GM12878 (cell line): ENCODE results near the gene KRT6B.

Experiments used
- CREB1 ChIP-seq: IDR thresholded peaks from 2 replicates; pipeline ENCODE4 v1.6.1; 2012; ENCODE audit warnings: low read depth, mild to moderate bottlenecking, inconsistent platforms
- EP300 ChIP-seq, 2 experiments: fragments of 150-350 bp in 1 of 2; IDR thresholded peaks; 2 replicates each; pipeline ENCODE4 v1.6.1; 2011 to 2012; ENCODE audit warnings: low read depth in 2 of 2, low read length in 2 of 2, borderline replicate concordance in 1 of 2, improper control_type of control experiment in 1 of 2, inconsistent platforms in 1 of 2; ENCODE audit not compliant: control insufficient read depth in 1 of 2
- EZH2 ChIP-seq: IDR thresholded peaks from 2 replicates; pipeline ENCODE4 v1.6.1; 2012; ENCODE audit warnings: low read depth, mild to moderate bottlenecking, control low read depth, inconsistent platforms, low read length, borderline replicate concordance; ENCODE audit not compliant: control insufficient read depth
- GABPA ChIP-seq: IDR thresholded peaks from 2 replicates; pipeline ENCODE4 v1.6.1; 2014; ENCODE audit warnings: antibody characterized with exemption, low read depth, mild to moderate bottlenecking, inconsistent platforms
- JUND ChIP-seq: IDR thresholded peaks from 2 replicates; pipeline ENCODE4 v1.6.1; 2012; ENCODE audit warnings: low read depth, mild to moderate bottlenecking, low read length, improper control_type of control experiment, moderate library complexity
- POLR2A ChIP-seq: IDR thresholded peaks from 2 replicates; pipeline ENCODE4 v1.6.1; 2011; ENCODE audit warnings: low read depth, mild to moderate bottlenecking, low read length
- SUZ12 ChIP-seq: fragments of 200-600 bp; sonication (generic); IDR thresholded peaks from one replicate; pipeline ENCODE4 v1.6.1; 2018; ENCODE audit warnings: antibody characterized with exemption, mild to moderate bottlenecking; ENCODE audit not compliant: unreplicated experiment
- TAF1 ChIP-seq: IDR thresholded peaks from 2 replicates; pipeline ENCODE4 v1.6.1; 2011; ENCODE audit warnings: mild to moderate bottlenecking, low read depth, low read length, borderline replicate concordance
- ZNF274 ChIP-seq: IDR thresholded peaks from one replicate; pipeline ENCODE4 v1.8.0; 2011; ENCODE audit not compliant: insufficient read length, insufficient read depth
- ZSCAN29 ChIP-seq: fragments of 450-650 bp; IDR thresholded peaks from 2 replicates; pipeline ENCODE4 v1.6.1; 2017; ENCODE audit warnings: mild to moderate bottlenecking, moderate library complexity
- TF ChIP-seq, protein P1 (sequence below), 3 experiments: IDR thresholded peaks in 2 of 3; conservative IDR thresholded peaks in 1 of 3; 2 replicates each; pipeline ENCODE4 v1.5.1; 2011; ENCODE audit warnings: low read depth in 3 of 3, low read length in 3 of 3, mild to moderate bottlenecking in 3 of 3, control low read depth in 2 of 3, moderate library complexity in 2 of 3, inconsistent platforms in 1 of 3, mixed read lengths in 1 of 3; ENCODE audit not compliant: control insufficient read depth in 2 of 3, insufficient read depth in 1 of 3; ENCODE audit errors: extremely low read depth in 1 of 3
- TF ChIP-seq, protein P2 (sequence below): fragments of 450-650 bp; IDR thresholded peaks from 2 replicates; pipeline ENCODE4 v1.6.1; 2017; ENCODE audit warnings: mild to moderate bottlenecking, low read depth, inconsistent platforms; ENCODE audit not compliant: poor library complexity, severe bottlenecking
- TF ChIP-seq, protein P3 (sequence below): IDR thresholded peaks from 2 replicates; pipeline ENCODE4 v1.6.1; 2012; ENCODE audit warnings: low read depth, low read length, improper control_type of control experiment
- TF ChIP-seq, protein P4 (sequence below): fragments of 450-650 bp; IDR thresholded peaks from 2 replicates; pipeline ENCODE4 v1.6.1; 2017; ENCODE audit warnings: mild to moderate bottlenecking

DNA sequence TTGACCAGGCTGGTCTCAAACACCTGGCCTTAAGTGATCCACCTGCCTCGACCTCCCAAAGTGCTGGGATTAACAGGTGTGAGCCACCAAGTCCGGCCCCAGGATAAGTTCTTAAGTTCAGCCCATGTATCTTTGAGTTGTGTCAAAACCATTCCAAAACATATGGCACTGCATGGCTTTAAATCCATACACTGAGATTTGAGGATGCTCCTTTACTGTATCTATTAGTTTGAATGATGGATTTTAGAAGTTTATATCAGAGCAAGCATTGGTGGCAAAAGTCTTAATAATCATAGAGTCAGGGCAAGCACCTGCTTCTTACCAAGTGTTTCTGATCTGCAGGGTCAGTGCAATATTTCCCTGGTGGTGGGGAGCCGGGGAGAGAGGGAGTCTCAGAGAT is 6.1 kb downstream of the KRT6B start:
- TF ChIP-seq EP300 (IDR thresholded peaks at IDR 0.05; ENCODE audit: borderline replicate concordance in 1 of 2, control insufficient read depth in 1 of 2, low read depth in 2 of 2, low read length in 2 of 2) (no peak), POLR2A (no peak), ZNF274 (no peak), TAF1 (no peak), JUND (no peak), SUZ12 (no peak), EZH2 (no peak), GABPA (no peak), CREB1 (no peak), ZSCAN29 (no peak)
- TF ChIP-seq, protein P1, sequence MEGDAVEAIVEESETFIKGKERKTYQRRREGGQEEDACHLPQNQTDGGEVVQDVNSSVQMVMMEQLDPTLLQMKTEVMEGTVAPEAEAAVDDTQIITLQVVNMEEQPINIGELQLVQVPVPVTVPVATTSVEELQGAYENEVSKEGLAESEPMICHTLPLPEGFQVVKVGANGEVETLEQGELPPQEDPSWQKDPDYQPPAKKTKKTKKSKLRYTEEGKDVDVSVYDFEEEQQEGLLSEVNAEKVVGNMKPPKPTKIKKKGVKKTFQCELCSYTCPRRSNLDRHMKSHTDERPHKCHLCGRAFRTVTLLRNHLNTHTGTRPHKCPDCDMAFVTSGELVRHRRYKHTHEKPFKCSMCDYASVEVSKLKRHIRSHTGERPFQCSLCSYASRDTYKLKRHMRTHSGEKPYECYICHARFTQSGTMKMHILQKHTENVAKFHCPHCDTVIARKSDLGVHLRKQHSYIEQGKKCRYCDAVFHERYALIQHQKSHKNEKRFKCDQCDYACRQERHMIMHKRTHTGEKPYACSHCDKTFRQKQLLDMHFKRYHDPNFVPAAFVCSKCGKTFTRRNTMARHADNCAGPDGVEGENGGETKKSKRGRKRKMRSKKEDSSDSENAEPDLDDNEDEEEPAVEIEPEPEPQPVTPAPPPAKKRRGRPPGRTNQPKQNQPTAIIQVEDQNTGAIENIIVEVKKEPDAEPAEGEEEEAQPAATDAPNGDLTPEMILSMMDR (IDR thresholded peaks at IDR 0.05 in 2 of 3, conservative IDR thresholded peaks at IDR 0.05 in 1 of 3; ENCODE audit: control insufficient read depth in 2 of 3, extremely low read depth in 1 of 3, insufficient read depth in 1 of 3, low read depth in 3 of 3, low read length in 3 of 3): no peak
- TF ChIP-seq, protein P2, sequence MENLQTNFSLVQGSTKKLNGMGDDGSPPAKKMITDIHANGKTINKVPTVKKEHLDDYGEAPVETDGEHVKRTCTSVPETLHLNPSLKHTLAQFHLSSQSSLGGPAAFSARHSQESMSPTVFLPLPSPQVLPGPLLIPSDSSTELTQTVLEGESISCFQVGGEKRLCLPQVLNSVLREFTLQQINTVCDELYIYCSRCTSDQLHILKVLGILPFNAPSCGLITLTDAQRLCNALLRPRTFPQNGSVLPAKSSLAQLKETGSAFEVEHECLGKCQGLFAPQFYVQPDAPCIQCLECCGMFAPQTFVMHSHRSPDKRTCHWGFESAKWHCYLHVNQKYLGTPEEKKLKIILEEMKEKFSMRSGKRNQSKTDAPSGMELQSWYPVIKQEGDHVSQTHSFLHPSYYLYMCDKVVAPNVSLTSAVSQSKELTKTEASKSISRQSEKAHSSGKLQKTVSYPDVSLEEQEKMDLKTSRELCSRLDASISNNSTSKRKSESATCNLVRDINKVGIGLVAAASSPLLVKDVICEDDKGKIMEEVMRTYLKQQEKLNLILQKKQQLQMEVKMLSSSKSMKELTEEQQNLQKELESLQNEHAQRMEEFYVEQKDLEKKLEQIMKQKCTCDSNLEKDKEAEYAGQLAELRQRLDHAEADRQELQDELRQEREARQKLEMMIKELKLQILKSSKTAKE: no peak
- TF ChIP-seq, protein P3, sequence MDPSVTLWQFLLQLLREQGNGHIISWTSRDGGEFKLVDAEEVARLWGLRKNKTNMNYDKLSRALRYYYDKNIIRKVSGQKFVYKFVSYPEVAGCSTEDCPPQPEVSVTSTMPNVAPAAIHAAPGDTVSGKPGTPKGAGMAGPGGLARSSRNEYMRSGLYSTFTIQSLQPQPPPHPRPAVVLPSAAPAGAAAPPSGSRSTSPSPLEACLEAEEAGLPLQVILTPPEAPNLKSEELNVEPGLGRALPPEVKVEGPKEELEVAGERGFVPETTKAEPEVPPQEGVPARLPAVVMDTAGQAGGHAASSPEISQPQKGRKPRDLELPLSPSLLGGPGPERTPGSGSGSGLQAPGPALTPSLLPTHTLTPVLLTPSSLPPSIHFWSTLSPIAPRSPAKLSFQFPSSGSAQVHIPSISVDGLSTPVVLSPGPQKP: no peak
- TF ChIP-seq, protein P4, sequence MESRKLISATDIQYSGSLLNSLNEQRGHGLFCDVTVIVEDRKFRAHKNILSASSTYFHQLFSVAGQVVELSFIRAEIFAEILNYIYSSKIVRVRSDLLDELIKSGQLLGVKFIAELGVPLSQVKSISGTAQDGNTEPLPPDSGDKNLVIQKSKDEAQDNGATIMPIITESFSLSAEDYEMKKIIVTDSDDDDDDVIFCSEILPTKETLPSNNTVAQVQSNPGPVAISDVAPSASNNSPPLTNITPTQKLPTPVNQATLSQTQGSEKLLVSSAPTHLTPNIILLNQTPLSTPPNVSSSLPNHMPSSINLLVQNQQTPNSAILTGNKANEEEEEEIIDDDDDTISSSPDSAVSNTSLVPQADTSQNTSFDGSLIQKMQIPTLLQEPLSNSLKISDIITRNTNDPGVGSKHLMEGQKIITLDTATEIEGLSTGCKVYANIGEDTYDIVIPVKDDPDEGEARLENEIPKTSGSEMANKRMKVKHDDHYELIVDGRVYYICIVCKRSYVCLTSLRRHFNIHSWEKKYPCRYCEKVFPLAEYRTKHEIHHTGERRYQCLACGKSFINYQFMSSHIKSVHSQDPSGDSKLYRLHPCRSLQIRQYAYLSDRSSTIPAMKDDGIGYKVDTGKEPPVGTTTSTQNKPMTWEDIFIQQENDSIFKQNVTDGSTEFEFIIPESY: no peak
